Measurements from ENCODE around the gene LRRTM1. TPM values are rescaled to one million over a fixed set of nuclear protein-coding genes. Genes with fewer than 3 reads are reported as not detected.

LRRTM1 gene, protein sequence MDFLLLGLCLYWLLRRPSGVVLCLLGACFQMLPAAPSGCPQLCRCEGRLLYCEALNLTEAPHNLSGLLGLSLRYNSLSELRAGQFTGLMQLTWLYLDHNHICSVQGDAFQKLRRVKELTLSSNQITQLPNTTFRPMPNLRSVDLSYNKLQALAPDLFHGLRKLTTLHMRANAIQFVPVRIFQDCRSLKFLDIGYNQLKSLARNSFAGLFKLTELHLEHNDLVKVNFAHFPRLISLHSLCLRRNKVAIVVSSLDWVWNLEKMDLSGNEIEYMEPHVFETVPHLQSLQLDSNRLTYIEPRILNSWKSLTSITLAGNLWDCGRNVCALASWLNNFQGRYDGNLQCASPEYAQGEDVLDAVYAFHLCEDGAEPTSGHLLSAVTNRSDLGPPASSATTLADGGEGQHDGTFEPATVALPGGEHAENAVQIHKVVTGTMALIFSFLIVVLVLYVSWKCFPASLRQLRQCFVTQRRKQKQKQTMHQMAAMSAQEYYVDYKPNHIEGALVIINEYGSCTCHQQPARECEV
- total RNA-seq, result 17.4 and 18.0 TPM in 2 replicates
- 7.7 and 12.6 TPM in 2 replicates for polyA plus RNA-seq

- no peaks in the 10 kb centered on the region for H3K9me3 ChIP-seq (ENCODE audit: low read depth)
- peak in 1 of 2 donors; percentile 69 for DNase-seq (ENCODE audit: low read depth in 1 of 2, low spot score in 1 of 2)
- H3K36me3 ChIP-seq, result no peaks in the 10 kb centered on the region
- no peak within 1 kb of the TSS for H3K27ac ChIP-seq
- H3K4me3 ChIP-seq, result peak within 1 kb of the TSS; percentile 58
- H3K4me1 ChIP-seq (ENCODE audit: low read depth), result peaks cover 18% of the 10 kb centered on the region
- peaks cover 13% of the 10 kb centered on the region for H3K27me3 ChIP-seq
- no peak for TF ChIP-seq CTCF (IDR thresholded peaks at IDR 0.05; ENCODE audit: low read depth, low read length)
Measured at GRCh38 chr2:80303909-80304837, at the start of gene LRRTM1. Gene LRRTM1 (minus strand): TSS chr2:80304752. CDS start chr2:80303819, 933 bp downstream.

DNA sequence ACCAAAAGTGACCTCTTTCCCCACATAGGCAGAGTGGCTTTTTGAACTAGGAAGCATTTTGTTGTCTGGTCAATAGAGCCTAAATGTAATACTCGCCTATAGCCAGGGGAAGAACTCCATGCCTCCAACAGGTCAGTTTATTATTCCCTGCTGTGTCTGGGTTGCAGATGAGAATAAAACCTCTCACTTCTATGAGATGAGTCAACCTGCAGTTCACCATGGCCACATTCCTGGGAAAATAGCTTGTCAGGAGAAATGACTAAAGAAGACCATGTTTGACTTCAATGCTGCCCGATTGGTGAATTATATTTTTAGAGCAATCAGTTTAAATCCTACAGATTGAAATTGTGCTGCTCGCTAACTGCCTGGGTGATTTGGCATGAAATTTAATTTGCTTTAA lies 46.7 kb upstream of the LRRTM1 start:
- H3K36me3 ChIP-seq, result no peaks in the 10 kb centered on the region
- no peak for DNase-seq (ENCODE audit: low read depth in 1 of 2, low spot score in 1 of 2)
- no peak for TF ChIP-seq CTCF (IDR thresholded peaks at IDR 0.05; ENCODE audit: low read depth, low read length)
- no peaks in the 10 kb centered on the region for H3K4me1 ChIP-seq (ENCODE audit: low read depth)
- H3K4me3 ChIP-seq, result no peak overlapping the region
- H3K27me3 ChIP-seq, result no peaks in the 10 kb centered on the region
- H3K9me3 ChIP-seq (ENCODE audit: low read depth), result no peaks in the 10 kb centered on the region
- no peak overlapping the region for H3K27ac ChIP-seq

- no peak for DNase-seq (ENCODE audit: low read depth in 1 of 2, low spot score in 1 of 2)
- no peaks in the 10 kb centered on the region for H3K4me1 ChIP-seq (ENCODE audit: low read depth)
- H3K27ac ChIP-seq, result no peak overlapping the region
- no peaks in the 10 kb centered on the region for H3K9me3 ChIP-seq (ENCODE audit: low read depth)
- no peaks in the 10 kb centered on the region for H3K27me3 ChIP-seq
- no peak for TF ChIP-seq CTCF (IDR thresholded peaks at IDR 0.05; ENCODE audit: low read depth, low read length)
- no peaks in the 10 kb centered on the region for H3K36me3 ChIP-seq
- H3K4me3 ChIP-seq, result no peak overlapping the region
Measured at GRCh38 chr2:80348953-80349352, 44.4 kb upstream of the LRRTM1 start.

GRCh38 chr2:80348078-80348477 lies 43.5 kb upstream of the LRRTM1 start:
- Histone ChIP-seq H3K9me3 (ENCODE audit: low read depth) (no peaks in the 10 kb centered on the region), H3K27me3 (no peaks in the 10 kb centered on the region), H3K4me3 (no peak overlapping the region), H3K27ac (no peak overlapping the region), H3K4me1 (ENCODE audit: low read depth) (no peaks in the 10 kb centered on the region), H3K36me3 (no peaks in the 10 kb centered on the region)
- no peak for TF ChIP-seq CTCF (IDR thresholded peaks at IDR 0.05; ENCODE audit: low read depth, low read length)
- DNase-seq (ENCODE audit: low read depth in 1 of 2, low spot score in 1 of 2), result no peak

GRCh38 chr2:80340022-80340421 lies 35.5 kb upstream of the LRRTM1 start:
- Histone ChIP-seq H3K4me1 (ENCODE audit: low read depth) (no peaks in the 10 kb centered on the region), H3K9me3 (ENCODE audit: low read depth) (no peaks in the 10 kb centered on the region), H3K27me3 (no peaks in the 10 kb centered on the region), H3K27ac (no peak overlapping the region), H3K36me3 (no peaks in the 10 kb centered on the region), H3K4me3 (no peak overlapping the region)
- no peak for TF ChIP-seq CTCF (IDR thresholded peaks at IDR 0.05; ENCODE audit: low read depth, low read length)
- DNase-seq (ENCODE audit: low read depth in 1 of 2, low spot score in 1 of 2), result no peak

Measured in cardiac muscle cell (in vitro differentiated cells and primary cell).